Heart right ventricle (tissue), 16 donors: Measurements from ENCODE around the gene TTC23. TPM values are rescaled to one million over a fixed set of nuclear protein-coding genes. Genes with fewer than 3 reads are reported as not detected.

Experiments used
- ATAC-seq, 8 donors: fragments of 200-7000 bp; cut with Tn5 transposase; one replicate each; pipeline ENCODE4 v1.9.1; 2020; ENCODE audit warnings: mild to moderate bottlenecking in 8 of 8, moderate library complexity in 8 of 8, moderate number of reproducible peaks in 1 of 8
- DNase-seq, 2 donors: peaks; one replicate each; pipeline ENCODE4 v3.0.0-alpha.2; 2020
- H3K27ac ChIP-seq, 10 donors: fragments of 200-600 bp; sonication (generic) in 2 of 10; one replicate each; pipeline versions ENCODE4 v1.5.0 to v1.8.0; 2020 to 2022; ENCODE audit warnings: mild to moderate bottlenecking in 3 of 10
- H3K27me3 ChIP-seq, 7 donors: fragments of 200-600 bp; one replicate each; pipeline ENCODE4 v1.8.0; 2021 to 2022; ENCODE audit warnings: mild to moderate bottlenecking in 2 of 7
- H3K36me3 ChIP-seq, 9 donors: fragments of 200-600 bp; sonication (generic) in 1 of 9; one replicate each; pipeline versions ENCODE4 v1.5.0 to v1.8.0; 2020 to 2022; ENCODE audit warnings: mild to moderate bottlenecking in 2 of 9
- H3K4me1 ChIP-seq, 9 donors: fragments of 200-600 bp; sonication (generic) in 1 of 9; one replicate each; pipeline versions ENCODE4 v1.5.0 to v1.8.0; 2020 to 2022; ENCODE audit warnings: mild to moderate bottlenecking in 4 of 9
- H3K4me3 ChIP-seq, 10 donors: fragments of 200-600 bp; sonication (generic) in 2 of 10; one replicate each; pipeline versions ENCODE4 v1.5.0 to v1.8.0; 2020 to 2022; ENCODE audit warnings: mild to moderate bottlenecking in 7 of 10, moderate library complexity in 2 of 10
- H3K9me3 ChIP-seq, 11 donors: fragments of 200-600 bp in 10 of 11; sonication (generic) in 2 of 11; one replicate each; pipeline versions ENCODE4 v1.5.0 to v1.8.0; 2013 to 2022; ENCODE audit warnings: mild to moderate bottlenecking in 2 of 11, control low read depth in 1 of 11, moderate library complexity in 1 of 11
- WGBS, 2 donors: extraction: QIAGEN DNeasy Blood & Tissue Kit; methylation state at CpG; one replicate each; pipeline ENCODE4 v1.1.7; 2013; ENCODE audit warnings: inconsistent platforms in 1 of 2; 5-methylcytosine and 5-hydroxymethylcytosine counted together
- intact Hi-C, 10 donors: fragments of 100-400 bp; cut with DNase I; formaldehyde crosslinking; loops; one replicate each; pipeline versions ENCODE4 v1.11.1 to v1.14.2; 2022
- polyA plus RNA-seq, 2 donors: library from polyadenylated mRNA; stranded (reverse); fragments of 200-250 nt; gene quantifications; one replicate each; pipeline ENCODE4 v1.2.3, GENCODE V29; 2013
- total RNA-seq, 10 donors: library from RNA; stranded (reverse); fragmentation: NEBNext Ultra II Directional in 3 of 10; extraction: Animal tissue kit (Norgen Biotek cat#: 25700) in 3 of 10; gene quantifications; one replicate each; pipeline versions ENCODE4 v1.2.1 to v1.2.4, GENCODE V29; 2021 to 2023
- TF ChIP-seq, protein P1 (sequence below), 9 donors: fragments of 200-600 bp; sonication (generic) in 2 of 9; IDR thresholded peaks; one replicate each; pipeline versions ENCODE4 v1.5.0 to v1.8.0; 2021 to 2022; ENCODE audit warnings: antibody characterized with exemption in 9 of 9, mild to moderate bottlenecking in 5 of 9, moderate library complexity in 1 of 9
- donor health status: Arrhythmogenic right ventricular cardiomyopathy.
- donor health status: ischemic (EF 13 %, LVEDD 7.1; RV severe dilation, severe dysfunction).
- donor health status: healthy with polysubstance abuse.
- donor health status: DM: no; HTN: yes; CAD: no.
- donor health status: DM: no; HTN: no; CAD: no.
- donor health status: ischemic (EF 25% LVEDD 6.9; RV normal size, moderate dysfunction).
- donor health status: ischemic (EF 25% LVEDD 5.7; RV mildly dilated, moderate dysfunction).
- donor health status: healthy.
- donor health status: DM: yes; HTN: yes; CAD: no.
- donor health status: Ischemic cardiomyopathy.
- donor health status: ischemic (EF 35%, LVEDD 5.7; RV mildly dilated, moderate dysfunction).
- donor health status: nonischemic (EF 11% LVEDD 7.7; RV severe dilation, severe dysfunction).
- donor health status: DM: yes; HTN: yes; CAD: no.
- donor health status: PGD.
- donor health status: ischemic (EF 29% LVEDD 5.4; RV normal size, mild dysfunction).
- donor health status: nonischemic (EF 23%, LVEDD 6.1; RV moderate dilation, normal function).

The TTC23 gene
- total and polyA plus RNA-seq, 12 donors, result 6.0 to 16.9 (median 10.9) TPM

DNA sequence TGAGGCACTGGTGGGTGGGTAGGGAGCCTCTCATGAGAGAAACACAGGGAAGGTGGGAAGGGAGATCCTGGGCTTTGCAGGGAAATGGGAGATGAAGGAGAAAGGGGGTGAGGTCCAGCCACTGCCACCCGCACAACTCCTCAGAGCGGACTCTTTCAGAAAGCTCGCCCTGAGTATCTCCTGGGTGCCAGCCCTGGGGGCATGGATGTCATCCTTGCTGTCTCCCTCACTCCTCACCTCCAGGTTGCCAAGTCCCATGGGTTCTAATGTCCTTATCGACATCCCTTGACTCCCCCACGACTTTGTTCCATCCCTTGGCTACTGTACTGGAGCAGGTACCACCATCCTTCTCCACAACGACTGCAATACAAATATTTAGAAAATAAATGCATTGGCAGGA lies 103.6 kb downstream of the TTC23 start:
- peaks cover 0 to 29% (median 15%) of the 10 kb centered on the region in 9 donors for H3K4me1 ChIP-seq
- no peak overlapping the region for H3K4me3 ChIP-seq
- peaks cover 0 to 33% (median 3%) of the 10 kb centered on the region in 9 donors for H3K36me3 ChIP-seq
- WGBS, 2 donors, result 87 to 88% methylated on average over 6 of the region's 6 CpGs
- ATAC-seq (peak in 1 of 8 donors; percentile 2), DNase-seq (no peak)
- no peaks in the 10 kb centered on the region for H3K27me3 ChIP-seq
- intact Hi-C loops, result loop anchor here in 1 of 10 donors (5.0 kb wide), 1 partner anchor 1263 kb away; no protein-coding TSS in a partner anchor
- TF ChIP-seq, protein P1, sequence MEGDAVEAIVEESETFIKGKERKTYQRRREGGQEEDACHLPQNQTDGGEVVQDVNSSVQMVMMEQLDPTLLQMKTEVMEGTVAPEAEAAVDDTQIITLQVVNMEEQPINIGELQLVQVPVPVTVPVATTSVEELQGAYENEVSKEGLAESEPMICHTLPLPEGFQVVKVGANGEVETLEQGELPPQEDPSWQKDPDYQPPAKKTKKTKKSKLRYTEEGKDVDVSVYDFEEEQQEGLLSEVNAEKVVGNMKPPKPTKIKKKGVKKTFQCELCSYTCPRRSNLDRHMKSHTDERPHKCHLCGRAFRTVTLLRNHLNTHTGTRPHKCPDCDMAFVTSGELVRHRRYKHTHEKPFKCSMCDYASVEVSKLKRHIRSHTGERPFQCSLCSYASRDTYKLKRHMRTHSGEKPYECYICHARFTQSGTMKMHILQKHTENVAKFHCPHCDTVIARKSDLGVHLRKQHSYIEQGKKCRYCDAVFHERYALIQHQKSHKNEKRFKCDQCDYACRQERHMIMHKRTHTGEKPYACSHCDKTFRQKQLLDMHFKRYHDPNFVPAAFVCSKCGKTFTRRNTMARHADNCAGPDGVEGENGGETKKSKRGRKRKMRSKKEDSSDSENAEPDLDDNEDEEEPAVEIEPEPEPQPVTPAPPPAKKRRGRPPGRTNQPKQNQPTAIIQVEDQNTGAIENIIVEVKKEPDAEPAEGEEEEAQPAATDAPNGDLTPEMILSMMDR (IDR thresholded peaks at IDR 0.05), result no peak
- H3K9me3 ChIP-seq, result no peaks in the 10 kb centered on the region
- H3K27ac ChIP-seq, result no peak overlapping the region

DNA sequence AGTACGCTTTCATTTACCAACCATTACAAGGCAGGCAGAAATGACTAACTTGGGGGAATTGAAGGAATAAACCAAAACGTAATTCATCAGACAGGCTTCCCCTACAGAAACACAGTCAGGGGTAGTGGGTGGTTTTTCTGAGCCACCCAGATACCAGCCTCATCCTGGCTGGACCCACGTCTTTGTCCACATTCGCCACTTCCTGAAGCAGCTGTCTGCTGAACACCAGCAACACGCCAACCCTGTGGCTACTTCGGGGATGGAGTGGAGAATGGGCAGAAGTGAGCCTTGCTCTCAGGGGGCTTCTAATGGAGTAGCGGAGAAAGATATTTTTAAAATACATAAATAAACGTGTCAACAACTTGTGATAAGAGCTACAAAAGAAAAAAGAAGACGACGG lies 104.4 kb downstream of the TTC23 start:
- no peaks in the 10 kb centered on the region for H3K9me3 ChIP-seq
- ATAC-seq (no peak), DNase-seq (no peak)
- H3K27ac ChIP-seq, result no peak overlapping the region
- H3K27me3 ChIP-seq, result no peaks in the 10 kb centered on the region
- H3K4me1 ChIP-seq, result peaks cover 0 to 32% (median 15%) of the 10 kb centered on the region in 9 donors
- TF ChIP-seq, protein P1 (IDR thresholded peaks at IDR 0.05), result no peak
- intact Hi-C loops, result loop anchor here in 1 of 10 donors (5.0 kb wide), 1 partner anchor 1263 kb away; no protein-coding TSS in a partner anchor
- 80 to 82% methylated on average over 10 of the region's 10 CpGs for WGBS, 2 donors
- peaks cover 0 to 30% (median 3%) of the 10 kb centered on the region in 9 donors for H3K36me3 ChIP-seq
- H3K4me3 ChIP-seq, result no peak overlapping the region

- DNase-seq, result peak in 1 of 2 donors; percentile 63
- Histone ChIP-seq H3K27ac (peak overlapping the region in 4 of 10 donors; percentile 12 to 54 (median 16)), H3K27me3 (no peaks in the 10 kb centered on the region), H3K4me1 (peaks cover 0 to 34% (median 18%) of the 10 kb centered on the region in 9 donors), H3K4me3 (no peak overlapping the region), H3K36me3 (peaks cover 0 to 26% (median 0%) of the 10 kb centered on the region in 9 donors), H3K9me3 (no peaks in the 10 kb centered on the region)
- intact Hi-C loops, result loop anchor here in 2 of 10 donors (5.0 kb wide), 1 partner anchor 37 kb away; the partner anchor contains the start of gene SYNM (in 2 of the 2)
- TF ChIP-seq, protein P1 (IDR thresholded peaks at IDR 0.05), result no peak
- WGBS, 2 donors, result 79 to 82% methylated on average over 7 of the region's 7 CpGs
- peak in 7 of 8 donors; percentile 50 to 90 (median 59) for ATAC-seq
Observed at GRCh38 chr15:99143655-99144610, 105.4 kb downstream of the TTC23 start.

GRCh38 chr15:99143242-99143641 lies 106.1 kb downstream of the TTC23 start:
- 85 to 88% methylated on average over 3 of the region's 3 CpGs for WGBS, 2 donors
- Histone ChIP-seq H3K27ac (peak overlapping the region in 5 of 10 donors; percentile 6 to 54 (median 12)), H3K36me3 (peaks cover 0 to 26% (median 0%) of the 10 kb centered on the region in 9 donors), H3K4me1 (peaks cover 0 to 30% (median 13%) of the 10 kb centered on the region in 9 donors), H3K9me3 (no peaks in the 10 kb centered on the region), H3K27me3 (no peaks in the 10 kb centered on the region), H3K4me3 (no peak overlapping the region)
- TF ChIP-seq, protein P1 (IDR thresholded peaks at IDR 0.05), result no peak
- ATAC-seq (no peak), DNase-seq (no peak)
- intact Hi-C loops, result loop anchor here in 2 of 10 donors (5.0 kb wide), 1 partner anchor 36 kb away; the partner anchor contains the start of gene SYNM (in 2 of the 2)
